Measurements from ENCODE around the gene AUH. TPM values are rescaled to one million over a fixed set of nuclear protein-coding genes. Genes with fewer than 3 reads are reported as not detected.

AUH gene
- total RNA-seq, 1 donor from 2014 or later: 28.5 TPM

DNA sequence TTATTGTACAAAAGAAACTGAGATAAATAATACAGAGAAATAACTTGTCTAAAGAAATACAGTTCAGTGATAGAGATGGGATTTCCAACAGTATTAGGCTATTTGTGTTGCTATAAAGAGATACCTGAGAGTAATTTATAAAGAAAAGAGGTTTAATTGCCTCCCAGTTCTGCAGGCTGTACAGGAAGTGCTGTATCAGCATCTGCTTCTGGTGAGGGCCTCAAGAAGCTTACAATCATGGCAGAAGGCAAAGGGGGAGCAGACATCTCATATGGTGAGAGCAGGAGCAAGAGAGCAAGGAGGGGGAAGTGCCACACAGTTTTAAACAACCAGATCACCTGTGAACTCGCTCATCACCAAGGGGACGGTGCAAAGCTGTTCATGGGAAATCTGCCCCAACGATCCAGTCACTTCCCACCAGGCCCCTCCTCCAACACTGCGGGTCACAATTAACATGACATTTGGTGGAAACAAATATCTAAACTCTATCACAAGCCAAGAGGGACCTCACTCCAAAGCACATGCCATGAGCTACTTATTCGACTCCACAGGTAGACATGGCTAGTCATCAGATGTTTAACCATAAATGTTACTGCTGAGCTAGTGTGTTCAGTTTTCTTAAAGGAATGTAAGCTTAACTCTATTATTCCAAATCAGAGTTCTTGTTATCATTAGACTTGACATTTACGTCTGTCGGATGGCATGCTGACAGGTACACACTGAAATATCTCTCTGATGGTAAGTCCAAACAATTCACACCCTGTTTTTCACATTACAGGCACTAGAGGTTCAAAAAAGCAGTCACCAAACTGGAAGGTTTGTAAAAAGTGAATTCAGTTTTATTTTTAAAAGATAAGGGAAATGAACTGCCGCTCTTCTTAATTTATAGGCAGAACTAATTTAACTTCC, 82.2 kb downstream of the AUH start:
- Mint-ChIP-seq H3K4me1 (ENCODE audit: low read depth, unreplicated experiment) (peaks cover 7% of the 10 kb centered on the region), H3K36me3 (ENCODE audit: unreplicated experiment) (no peaks in the 10 kb centered on the region), H3K9me3 (ENCODE audit: unreplicated experiment) (no peaks in the 10 kb centered on the region), H3K27me3 (ENCODE audit: unreplicated experiment) (no peaks in the 10 kb centered on the region), H3K27ac (ENCODE audit: unreplicated experiment) (no peak overlapping the region), H3K4me3 (ENCODE audit: unreplicated experiment) (no peak overlapping the region)
- TF ChIP-seq, protein P1, sequence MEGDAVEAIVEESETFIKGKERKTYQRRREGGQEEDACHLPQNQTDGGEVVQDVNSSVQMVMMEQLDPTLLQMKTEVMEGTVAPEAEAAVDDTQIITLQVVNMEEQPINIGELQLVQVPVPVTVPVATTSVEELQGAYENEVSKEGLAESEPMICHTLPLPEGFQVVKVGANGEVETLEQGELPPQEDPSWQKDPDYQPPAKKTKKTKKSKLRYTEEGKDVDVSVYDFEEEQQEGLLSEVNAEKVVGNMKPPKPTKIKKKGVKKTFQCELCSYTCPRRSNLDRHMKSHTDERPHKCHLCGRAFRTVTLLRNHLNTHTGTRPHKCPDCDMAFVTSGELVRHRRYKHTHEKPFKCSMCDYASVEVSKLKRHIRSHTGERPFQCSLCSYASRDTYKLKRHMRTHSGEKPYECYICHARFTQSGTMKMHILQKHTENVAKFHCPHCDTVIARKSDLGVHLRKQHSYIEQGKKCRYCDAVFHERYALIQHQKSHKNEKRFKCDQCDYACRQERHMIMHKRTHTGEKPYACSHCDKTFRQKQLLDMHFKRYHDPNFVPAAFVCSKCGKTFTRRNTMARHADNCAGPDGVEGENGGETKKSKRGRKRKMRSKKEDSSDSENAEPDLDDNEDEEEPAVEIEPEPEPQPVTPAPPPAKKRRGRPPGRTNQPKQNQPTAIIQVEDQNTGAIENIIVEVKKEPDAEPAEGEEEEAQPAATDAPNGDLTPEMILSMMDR (IDR thresholded peaks at IDR 0.05; ENCODE audit: partially characterized antibody, unreplicated experiment): no peak
- no peak for DNase-seq

DNA sequence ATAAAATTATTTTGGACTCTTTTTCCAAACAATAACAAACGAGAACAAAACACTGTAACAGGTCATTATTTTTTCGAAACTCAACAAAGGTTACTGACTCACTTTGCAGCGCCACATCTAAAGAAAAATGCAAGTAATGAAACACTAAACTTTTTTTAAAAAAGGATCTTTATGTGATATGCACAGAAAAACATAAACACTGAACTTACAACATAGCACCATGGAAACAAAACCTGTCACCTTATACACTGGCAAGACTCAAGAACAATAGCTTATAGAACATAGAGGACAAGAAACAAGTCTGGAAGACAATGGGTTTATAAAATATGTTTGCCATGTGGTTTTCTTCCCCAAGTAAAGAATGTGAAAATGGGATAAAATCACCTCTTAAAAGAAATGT, 85.2 kb downstream of the AUH start:
- Mint-ChIP-seq H3K9me3 (ENCODE audit: unreplicated experiment) (no peaks in the 10 kb centered on the region), H3K27ac (ENCODE audit: unreplicated experiment) (no peak overlapping the region), H3K27me3 (ENCODE audit: unreplicated experiment) (no peaks in the 10 kb centered on the region), H3K4me1 (ENCODE audit: low read depth, unreplicated experiment) (peaks cover 7% of the 10 kb centered on the region), H3K36me3 (ENCODE audit: unreplicated experiment) (no peaks in the 10 kb centered on the region), H3K4me3 (ENCODE audit: unreplicated experiment) (no peak overlapping the region)
- no peak for DNase-seq
- TF ChIP-seq, protein P1 (IDR thresholded peaks at IDR 0.05; ENCODE audit: partially characterized antibody, unreplicated experiment): no peak

DNA sequence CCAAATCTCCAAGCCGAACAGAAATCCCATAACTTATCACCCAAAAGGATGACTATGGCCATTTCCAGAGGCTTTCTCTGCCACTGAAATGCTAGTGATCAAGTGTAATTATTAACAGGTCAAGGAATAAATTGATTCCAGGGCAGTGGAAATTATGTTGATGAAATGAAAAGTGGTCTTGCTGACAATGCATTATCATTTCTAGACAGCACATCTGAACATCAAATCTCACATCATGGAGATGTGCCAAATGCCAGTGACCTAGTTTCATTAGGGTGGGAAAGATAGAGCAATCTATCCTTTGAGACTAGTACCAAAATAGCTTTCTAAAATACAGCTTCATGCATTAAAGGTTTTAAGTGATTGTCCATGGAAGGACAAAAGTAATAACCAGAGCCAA, 86.1 kb downstream of the AUH start:
- Mint-ChIP-seq H3K27me3 (ENCODE audit: unreplicated experiment) (no peaks in the 10 kb centered on the region), H3K4me3 (ENCODE audit: unreplicated experiment) (no peak overlapping the region), H3K9me3 (ENCODE audit: unreplicated experiment) (no peaks in the 10 kb centered on the region), H3K36me3 (ENCODE audit: unreplicated experiment) (no peaks in the 10 kb centered on the region), H3K4me1 (ENCODE audit: low read depth, unreplicated experiment) (peaks cover 7% of the 10 kb centered on the region), H3K27ac (ENCODE audit: unreplicated experiment) (no peak overlapping the region)
- no peak for DNase-seq
- TF ChIP-seq, protein P1 (IDR thresholded peaks at IDR 0.05; ENCODE audit: partially characterized antibody, unreplicated experiment): no peak

DNA sequence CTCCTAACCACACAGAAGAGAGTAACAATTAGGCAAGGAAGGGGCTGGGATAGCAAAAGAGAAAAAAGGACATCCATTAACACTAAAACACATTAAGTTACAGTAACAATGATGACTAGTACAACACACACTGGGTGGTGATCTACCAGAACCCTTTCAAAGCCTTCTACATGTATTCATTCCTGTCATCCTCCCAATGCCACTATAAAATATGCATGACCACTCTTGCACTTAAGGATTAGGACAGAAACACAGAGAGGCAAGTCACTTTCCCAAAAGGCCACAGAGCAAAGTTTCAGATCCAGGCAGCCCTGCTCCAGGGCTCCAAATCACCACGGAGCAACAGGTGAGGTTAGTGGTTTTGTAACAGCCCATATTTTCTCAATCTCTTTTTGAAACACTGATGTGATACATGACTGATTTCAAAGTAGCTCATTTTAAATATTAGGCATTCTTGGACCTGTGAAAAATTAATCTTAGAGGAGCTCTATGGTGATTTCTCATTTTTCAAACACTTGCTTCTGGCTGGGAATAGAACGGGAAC, 86.7 kb downstream of the AUH start:
- peaks cover 7% of the 10 kb centered on the region for H3K4me1 Mint-ChIP-seq (ENCODE audit: low read depth, unreplicated experiment)
- TF ChIP-seq, protein P1 (IDR thresholded peaks at IDR 0.05; ENCODE audit: partially characterized antibody, unreplicated experiment): no peak
- no peak for DNase-seq
- H3K36me3 Mint-ChIP-seq (ENCODE audit: unreplicated experiment): no peaks in the 10 kb centered on the region
- no peak overlapping the region for H3K4me3 Mint-ChIP-seq (ENCODE audit: unreplicated experiment)
- H3K9me3 Mint-ChIP-seq (ENCODE audit: unreplicated experiment): no peaks in the 10 kb centered on the region
- no peaks in the 10 kb centered on the region for H3K27me3 Mint-ChIP-seq (ENCODE audit: unreplicated experiment)
- H3K27ac Mint-ChIP-seq (ENCODE audit: unreplicated experiment): no peak overlapping the region
